ENCODE measurements around the gene KRTAP5-11.
"Not testable (repeated sequence)": the region's sequence is repeated elsewhere in the genome, so short reads cannot be mapped to it uniquely, and the experiment has no call there.

Gene KRTAP5-11

GRCh38 chr11:71542879-71543777 lies 39.5 kb downstream of the KRTAP5-11 start:
- peaks cover 0 to 7% (median 3%) of the 10 kb centered on the region in 5 donors for H3K4me1 ChIP-seq (ENCODE audit: control insufficient read depth in 5 of 5, insufficient read depth in 5 of 5, low read length in 5 of 5)
- peak overlapping the region in 1 of 5 donors; percentile 26 for H3K9ac ChIP-seq (ENCODE audit: low read length in 5 of 5)
- peaks cover 0 to 3% (median 0%) of the 10 kb centered on the region in 5 donors for H3K9me3 ChIP-seq (ENCODE audit: control insufficient read depth in 5 of 5, low read length in 5 of 5)
- H3K27me3 ChIP-seq (ENCODE audit: control insufficient read depth in 5 of 5, insufficient read depth in 4 of 5, low read length in 5 of 5) = peaks cover 0 to 5% (median 0%) of the 10 kb centered on the region in 5 donors
- no peak overlapping the region for H3K27ac ChIP-seq (ENCODE audit: low read depth, low read length)
- no peaks in the 10 kb centered on the region for H3K36me3 ChIP-seq (ENCODE audit: control insufficient read depth in 5 of 5, insufficient read depth in 5 of 5, low read length in 5 of 5)
- no peak overlapping the region for H3K4me3 ChIP-seq (ENCODE audit: low read depth in 1 of 5, low read length in 5 of 5)

- Histone ChIP-seq H3K4me1 (ENCODE audit: control insufficient read depth in 5 of 5, insufficient read depth in 5 of 5, low read length in 5 of 5) (peaks cover 0 to 3% (median 0%) of the 10 kb centered on the region in 5 donors), H3K9ac (ENCODE audit: low read length in 5 of 5) (no peak overlapping the region), H3K4me3 (ENCODE audit: low read depth in 1 of 5, low read length in 5 of 5) (no peak overlapping the region), H3K27ac (ENCODE audit: low read depth, low read length) (no peak overlapping the region), H3K9me3 (ENCODE audit: control insufficient read depth in 5 of 5, low read length in 5 of 5) (peaks cover 0 to 3% (median 0%) of the 10 kb centered on the region in 5 donors), H3K36me3 (ENCODE audit: control insufficient read depth in 5 of 5, insufficient read depth in 5 of 5, low read length in 5 of 5) (no peaks in the 10 kb centered on the region), H3K27me3 (ENCODE audit: control insufficient read depth in 5 of 5, insufficient read depth in 4 of 5, low read length in 5 of 5) (peaks cover 0 to 3% (median 0%) of the 10 kb centered on the region in 5 donors)
Observed at GRCh38 chr11:71542382-71542781, 40.3 kb downstream of the KRTAP5-11 start.

GRCh38 chr11:71540521-71541304 lies 42.0 kb downstream of the KRTAP5-11 start:
- not testable (repeated sequence) for H3K27ac ChIP-seq (ENCODE audit: low read depth, low read length); H3K36me3 ChIP-seq (ENCODE audit: control insufficient read depth in 5 of 5, insufficient read depth in 5 of 5, low read length in 5 of 5); H3K9ac ChIP-seq (ENCODE audit: low read length in 5 of 5); H3K4me1 ChIP-seq (ENCODE audit: control insufficient read depth in 5 of 5, insufficient read depth in 5 of 5, low read length in 5 of 5); H3K9me3 ChIP-seq (ENCODE audit: control insufficient read depth in 5 of 5, low read length in 5 of 5); H3K4me3 ChIP-seq (ENCODE audit: low read depth in 1 of 5, low read length in 5 of 5); H3K27me3 ChIP-seq (ENCODE audit: control insufficient read depth in 5 of 5, insufficient read depth in 4 of 5, low read length in 5 of 5)

DNA sequence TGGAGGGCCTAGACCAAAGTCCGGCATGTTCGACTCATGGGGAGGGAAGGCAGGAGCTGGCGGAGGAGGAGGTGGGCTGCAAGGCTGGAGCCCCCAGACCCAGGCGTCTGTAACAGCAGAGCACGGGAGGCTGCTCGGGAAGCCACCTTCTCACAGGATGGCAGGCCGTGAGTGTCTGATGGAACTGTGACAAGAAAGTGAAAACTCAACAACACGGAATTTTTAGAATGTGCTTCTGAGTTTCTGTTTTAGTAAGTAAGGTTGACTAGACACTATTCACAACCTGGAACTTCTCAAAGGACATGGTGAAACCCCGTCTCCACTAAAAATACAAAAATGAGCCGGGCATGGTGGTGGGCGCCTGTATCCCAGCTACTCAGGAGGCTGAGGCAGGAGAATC lies 42.7 kb downstream of the KRTAP5-11 start:
- not testable (repeated sequence) for H3K36me3 ChIP-seq (ENCODE audit: control insufficient read depth in 5 of 5, insufficient read depth in 5 of 5, low read length in 5 of 5); H3K9me3 ChIP-seq (ENCODE audit: control insufficient read depth in 5 of 5, low read length in 5 of 5); H3K9ac ChIP-seq (ENCODE audit: low read length in 5 of 5); H3K27me3 ChIP-seq (ENCODE audit: control insufficient read depth in 5 of 5, insufficient read depth in 4 of 5, low read length in 5 of 5); H3K4me1 ChIP-seq (ENCODE audit: control insufficient read depth in 5 of 5, insufficient read depth in 5 of 5, low read length in 5 of 5); H3K4me3 ChIP-seq (ENCODE audit: low read depth in 1 of 5, low read length in 5 of 5); H3K27ac ChIP-seq (ENCODE audit: low read depth, low read length)

DNA sequence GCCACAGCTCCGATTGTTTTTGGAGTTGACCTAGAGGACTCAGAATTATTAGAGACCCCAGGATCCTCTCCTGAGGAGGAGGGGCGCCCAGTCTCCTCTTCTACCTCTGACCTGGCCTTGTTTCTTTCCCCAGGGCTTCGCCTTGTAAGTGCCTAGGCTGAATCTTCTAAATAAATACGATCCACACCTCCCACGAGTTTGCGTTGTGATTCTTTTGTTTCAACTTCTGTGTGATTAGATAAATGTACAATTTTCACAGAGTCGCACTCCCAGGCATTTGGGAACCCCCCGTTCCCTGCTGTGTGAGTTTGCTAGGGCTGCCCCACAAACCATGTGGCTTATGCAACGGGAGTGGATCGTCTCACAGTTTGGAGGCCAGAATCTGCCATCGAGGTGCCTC lies 43.7 kb downstream of the KRTAP5-11 start:
- no peak overlapping the region for H3K9ac ChIP-seq (ENCODE audit: low read length in 5 of 5)
- no peaks in the 10 kb centered on the region for H3K4me1 ChIP-seq (ENCODE audit: control insufficient read depth in 5 of 5, insufficient read depth in 5 of 5, low read length in 5 of 5)
- no peaks in the 10 kb centered on the region for H3K9me3 ChIP-seq (ENCODE audit: control insufficient read depth in 5 of 5, low read length in 5 of 5)
- H3K27ac ChIP-seq (ENCODE audit: low read depth, low read length) = no peak overlapping the region
- peaks cover 0 to 2% (median 0%) of the 10 kb centered on the region in 5 donors for H3K27me3 ChIP-seq (ENCODE audit: control insufficient read depth in 5 of 5, insufficient read depth in 4 of 5, low read length in 5 of 5)
- H3K4me3 ChIP-seq (ENCODE audit: low read depth in 1 of 5, low read length in 5 of 5) = no peak overlapping the region
- no peaks in the 10 kb centered on the region for H3K36me3 ChIP-seq (ENCODE audit: control insufficient read depth in 5 of 5, insufficient read depth in 5 of 5, low read length in 5 of 5)

DNA sequence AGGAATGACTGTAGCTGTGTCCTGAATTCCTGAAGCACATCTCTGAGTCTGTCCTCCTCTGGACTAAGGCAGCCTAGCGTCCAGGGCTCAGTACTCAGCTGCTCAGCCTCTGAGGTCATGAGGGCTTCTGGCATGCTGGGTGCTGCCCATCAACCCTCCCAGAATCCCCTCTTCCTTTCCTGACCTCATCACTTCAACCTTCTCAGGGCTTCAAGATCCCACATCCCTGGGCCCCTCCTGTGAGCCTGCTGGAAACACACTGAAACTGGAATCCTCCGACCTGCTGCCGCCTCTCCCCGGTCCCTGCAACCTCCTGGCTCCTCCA lies 44.0 kb downstream of the KRTAP5-11 start:
- H3K36me3 ChIP-seq (ENCODE audit: control insufficient read depth in 5 of 5, insufficient read depth in 5 of 5, low read length in 5 of 5) = no peaks in the 10 kb centered on the region
- no peaks in the 10 kb centered on the region for H3K4me1 ChIP-seq (ENCODE audit: control insufficient read depth in 5 of 5, insufficient read depth in 5 of 5, low read length in 5 of 5)
- no peak overlapping the region for H3K4me3 ChIP-seq (ENCODE audit: low read depth in 1 of 5, low read length in 5 of 5)
- no peak overlapping the region for H3K27ac ChIP-seq (ENCODE audit: low read depth, low read length)
- no peak overlapping the region for H3K9ac ChIP-seq (ENCODE audit: low read length in 5 of 5)
- H3K9me3 ChIP-seq (ENCODE audit: control insufficient read depth in 5 of 5, low read length in 5 of 5) = no peaks in the 10 kb centered on the region
- H3K27me3 ChIP-seq (ENCODE audit: control insufficient read depth in 5 of 5, insufficient read depth in 4 of 5, low read length in 5 of 5) = peaks cover 0 to 2% (median 0%) of the 10 kb centered on the region in 5 donors

- not testable (repeated sequence) for H3K36me3 ChIP-seq (ENCODE audit: control insufficient read depth in 5 of 5, insufficient read depth in 5 of 5, low read length in 5 of 5); H3K4me3 ChIP-seq (ENCODE audit: low read depth in 1 of 5, low read length in 5 of 5); H3K4me1 ChIP-seq (ENCODE audit: control insufficient read depth in 5 of 5, insufficient read depth in 5 of 5, low read length in 5 of 5); H3K9me3 ChIP-seq (ENCODE audit: control insufficient read depth in 5 of 5, low read length in 5 of 5); H3K27ac ChIP-seq (ENCODE audit: low read depth, low read length); H3K9ac ChIP-seq (ENCODE audit: low read length in 5 of 5); H3K27me3 ChIP-seq (ENCODE audit: control insufficient read depth in 5 of 5, insufficient read depth in 4 of 5, low read length in 5 of 5)
Observed at GRCh38 chr11:71537977-71538665, 44.6 kb downstream of the KRTAP5-11 start, which contains the start of gene KRTAP5-8. TSS of gene KRTAP5-8 (plus strand) at chr11:71538025. CDS start at chr11:71538056, 31 bp downstream.

DNA sequence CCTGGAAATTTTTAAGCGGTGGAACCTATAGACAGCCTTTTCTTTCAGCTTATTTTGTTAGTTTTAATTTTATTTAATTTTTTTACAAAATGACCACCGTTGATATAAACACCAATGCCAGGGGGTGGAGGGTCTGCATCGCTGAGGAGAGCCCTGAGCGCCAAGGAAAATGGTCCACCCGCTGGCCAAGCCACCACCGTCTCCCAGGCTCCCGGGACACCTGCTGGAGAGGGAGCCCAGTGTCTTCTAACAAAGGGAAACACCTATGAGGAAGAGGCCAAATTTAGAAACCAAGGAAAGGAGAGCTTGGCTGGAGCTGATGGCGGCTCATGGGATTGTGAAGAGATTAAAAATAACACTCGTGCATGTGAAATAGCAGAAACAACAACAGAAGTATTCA lies 45.1 kb downstream of the KRTAP5-11 start:
- Histone ChIP-seq H3K27me3 (ENCODE audit: control insufficient read depth in 5 of 5, insufficient read depth in 4 of 5, low read length in 5 of 5) (no peaks in the 10 kb centered on the region), H3K4me3 (ENCODE audit: low read depth in 1 of 5, low read length in 5 of 5) (no peak overlapping the region), H3K9ac (ENCODE audit: low read length in 5 of 5) (no peak overlapping the region), H3K27ac (ENCODE audit: low read depth, low read length) (no peak overlapping the region), H3K4me1 (ENCODE audit: control insufficient read depth in 5 of 5, insufficient read depth in 5 of 5, low read length in 5 of 5) (no peaks in the 10 kb centered on the region), H3K36me3 (ENCODE audit: control insufficient read depth in 5 of 5, insufficient read depth in 5 of 5, low read length in 5 of 5) (no peaks in the 10 kb centered on the region), H3K9me3 (ENCODE audit: control insufficient read depth in 5 of 5, low read length in 5 of 5) (no peaks in the 10 kb centered on the region)

DNA sequence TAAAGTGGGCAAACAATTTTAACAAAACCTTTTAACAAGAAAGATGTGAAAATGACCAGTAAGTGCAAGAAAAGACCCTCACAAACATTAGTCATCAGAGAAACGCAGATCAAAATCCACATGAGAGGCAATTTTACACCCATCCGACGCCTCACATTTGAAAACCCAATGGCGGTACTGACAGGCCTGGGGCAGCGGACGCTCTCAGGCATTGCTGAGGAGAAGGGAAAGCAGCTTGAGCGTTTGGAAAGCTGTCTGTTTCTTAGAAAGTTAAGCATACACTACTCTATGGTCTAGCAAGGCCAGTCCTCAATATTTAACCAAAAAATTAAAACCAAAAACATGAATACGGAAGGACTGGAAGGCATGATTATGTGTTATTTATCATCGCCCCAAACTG lies 46.9 kb downstream of the KRTAP5-11 start:
- Histone ChIP-seq H3K27me3 (ENCODE audit: control insufficient read depth in 5 of 5, insufficient read depth in 4 of 5, low read length in 5 of 5) (no peaks in the 10 kb centered on the region), H3K27ac (ENCODE audit: low read depth, low read length) (no peak overlapping the region), H3K9me3 (ENCODE audit: control insufficient read depth in 5 of 5, low read length in 5 of 5) (no peaks in the 10 kb centered on the region), H3K9ac (ENCODE audit: low read length in 5 of 5) (no peak overlapping the region), H3K4me3 (ENCODE audit: low read depth in 1 of 5, low read length in 5 of 5) (no peak overlapping the region), H3K36me3 (ENCODE audit: control insufficient read depth in 5 of 5, insufficient read depth in 5 of 5, low read length in 5 of 5) (no peaks in the 10 kb centered on the region), H3K4me1 (ENCODE audit: control insufficient read depth in 5 of 5, insufficient read depth in 5 of 5, low read length in 5 of 5) (no peaks in the 10 kb centered on the region)

Data from subcutaneous abdominal adipose tissue (tissue), 5 donors.